HepG2 (cell line): ENCODE data around the gene TACC3. TPM values are rescaled to one million over a fixed set of nuclear protein-coding genes. Genes with fewer than 3 reads are reported as not detected.

Source experiments
- CSRNP1 ChIP-seq: sonication (generic); formaldehyde crosslinking; IDR thresholded peaks from 2 replicates; pipeline ENCODE4 v1.8.1; 2023; ENCODE audit warnings: mild to moderate bottlenecking, missing genetic modification reagents
- EHMT2 ChIP-seq: fragments of 200-600 bp; sonication (generic); IDR thresholded peaks from 2 replicates; pipeline ENCODE4 v1.7.0; 2017; ENCODE audit warnings: antibody characterized with exemption, low read depth, low read length, borderline replicate concordance
- HNRNPH1 ChIP-seq: fragments of 200-400 bp; formaldehyde crosslinking; optimal IDR thresholded peaks from 2 replicates; pipeline ENCODE3; 2017; ENCODE audit warnings: mild to moderate bottlenecking, low read depth, low read length
- KAT2B ChIP-seq: fragments of 150-350 bp; IDR thresholded peaks from 2 replicates; pipeline ENCODE4 v1.6.1; 2014; ENCODE audit warnings: low read depth, low read length, borderline replicate concordance
- KIAA2018 ChIP-seq: sonication (generic); formaldehyde crosslinking; IDR thresholded peaks from 2 replicates; pipeline ENCODE4 v1.5.0; 2020; ENCODE audit warnings: mild to moderate bottlenecking, missing genetic modification reagents, borderline replicate concordance
- SP1 ChIP-seq, 2 experiments: fragments of 450-650 bp in 1 of 2; sonication (generic) in 1 of 2; formaldehyde crosslinking in 1 of 2; IDR thresholded peaks; 2 replicates each; pipeline versions ENCODE4 v1.4.0 to v1.6.1; 2016 to 2020; ENCODE audit warnings: missing genetic modification reagents in 1 of 2
- TARDBP ChIP-seq: sonication (generic); formaldehyde crosslinking; IDR thresholded peaks from 2 replicates; pipeline ENCODE4 v1.8.0; 2022; ENCODE audit warnings: mild to moderate bottlenecking, missing genetic modification reagents
- ZNF101 ChIP-seq: sonication (generic); formaldehyde crosslinking; IDR thresholded peaks from 2 replicates; pipeline ENCODE4 v1.4.0; 2020; ENCODE audit warnings: mild to moderate bottlenecking, low read depth, missing genetic modification reagents, borderline replicate concordance
- ZNF281 ChIP-seq: sonication (generic); formaldehyde crosslinking; IDR thresholded peaks from 2 replicates; pipeline ENCODE4 v1.4.0; 2020; ENCODE audit warnings: missing genetic modification reagents, borderline replicate concordance
- ZNF512 ChIP-seq: sonication (generic); formaldehyde crosslinking; IDR thresholded peaks from 2 replicates; pipeline ENCODE4 v1.4.0; 2020; ENCODE audit warnings: mild to moderate bottlenecking, missing genetic modification reagents
- ZNF550 ChIP-seq: sonication (generic); formaldehyde crosslinking; IDR thresholded peaks from 2 replicates; pipeline ENCODE4 v1.4.0; 2020; ENCODE audit warnings: mild to moderate bottlenecking, missing genetic modification reagents, borderline replicate concordance
- ZNF724P ChIP-seq: sonication (generic); formaldehyde crosslinking; IDR thresholded peaks from 2 replicates; pipeline ENCODE4 v1.8.0; 2022; ENCODE audit warnings: missing genetic modification reagents, borderline replicate concordance
- polyA plus RNA-seq, 8 experiments: library from polyadenylated mRNA; depleted of rRNA in 3 of 8; stranded (reverse) in 7 of 8; unstranded in 1 of 8; fragments of >200 nt; fragmentation: Illumina TruSeq in 4 of 8; extraction: Trizol in 4 of 8; gene quantifications; 2 replicates each; pipeline versions ENCODE4 v1.2.1 to v1.2.3, GENCODE V29; 2011 to 2016; ENCODE audit warnings: low read depth in 4 of 8, missing spikeins in 1 of 8, mixed read lengths in 1 of 8; ENCODE audit not compliant: insufficient read depth in 1 of 8
- total RNA-seq, 5 experiments: library from RNA; depleted of rRNA; stranded (reverse); fragments of >200 nt; fragmentation: Illumina TruSeq; extraction: Trizol; gene quantifications; 2 replicates each; pipeline ENCODE4 v1.2.3, GENCODE V29; 2016; ENCODE audit warnings: low read depth in 1 of 5

The TACC3 gene
- total and polyA plus RNA-seq, 2 of the 13 experiments (the other 11 are each of a cell fraction or from before 2014, with no cell fraction given), result 20.3 to 21.2 TPM

GRCh38 chr4:1752284-1753041 is 31.1 kb downstream of the TACC3 start (continued):
- TF ChIP-seq ZNF512 (CRISPR knock-in tag) (no peak), CSRNP1 (peak; percentile 58), TARDBP (CRISPR knock-in tag) (peak; percentile 14; the same call in 1 of the 2 replicates), SP1 (IDR thresholded peaks at IDR 0.05) (no peak), SP1 (CRISPR knock-in tag; IDR thresholded peaks at IDR 0.05) (peak; percentile 40; the same call in 1 of the 2 replicates), ZNF550 (CRISPR knock-in tag) (no peak), HNRNPH1 (no peak), ZNF724P (CRISPR knock-in tag) (0 out of 2 replicates have a peak, but pooled peaks have one; percentile 68), KAT2B (no peak), EHMT2 (no peak), ZNF101 (CRISPR knock-in tag) (no peak), KIAA2018 (0 out of 2 replicates have a peak, but pooled peaks have one; percentile 45), ZNF281 (CRISPR knock-in tag) (peak; percentile 15; the same call in 1 of the 2 replicates)
